ENCODE measurements around the gene ADGRV1.

DNA sequence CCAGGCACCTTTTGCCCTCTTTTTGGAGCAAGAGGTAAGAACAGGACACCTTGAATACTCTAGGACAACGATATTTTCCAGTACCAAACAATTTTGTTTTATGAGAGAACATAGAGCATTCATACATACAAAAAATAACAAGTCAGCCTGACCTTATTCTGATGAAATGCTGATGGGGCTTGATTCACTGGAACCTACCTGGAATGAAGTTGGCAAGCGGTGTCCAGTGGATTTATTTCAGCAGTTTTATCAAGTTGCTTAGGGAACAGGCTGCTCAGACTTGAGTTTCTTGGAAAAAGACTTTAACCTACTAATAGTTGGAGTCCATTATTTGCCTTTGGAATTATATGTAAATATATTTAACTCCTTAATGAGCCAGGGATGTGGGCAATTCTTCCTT, 502.5 kb downstream of the ADGRV1 start:
- no peak for TF ChIP-seq CTCF (IDR thresholded peaks at IDR 0.05)
- no peak for TF ChIP-seq ZFX (IDR thresholded peaks at IDR 0.05; ENCODE audit: borderline replicate concordance)

All from 22Rv1 (cell line).